Measurements from ENCODE around the gene ACVR1B.

Gene ACVR1B

GRCh38 chr12:51943346-51943745, 8.2 kb upstream of the ACVR1B start:
- DNase-seq (ENCODE audit: low read depth) = no peak

- no peak for DNase-seq (ENCODE audit: low read depth)
Observed at GRCh38 chr12:51944608-51945233, 6.8 kb upstream of the ACVR1B start.

DNA sequence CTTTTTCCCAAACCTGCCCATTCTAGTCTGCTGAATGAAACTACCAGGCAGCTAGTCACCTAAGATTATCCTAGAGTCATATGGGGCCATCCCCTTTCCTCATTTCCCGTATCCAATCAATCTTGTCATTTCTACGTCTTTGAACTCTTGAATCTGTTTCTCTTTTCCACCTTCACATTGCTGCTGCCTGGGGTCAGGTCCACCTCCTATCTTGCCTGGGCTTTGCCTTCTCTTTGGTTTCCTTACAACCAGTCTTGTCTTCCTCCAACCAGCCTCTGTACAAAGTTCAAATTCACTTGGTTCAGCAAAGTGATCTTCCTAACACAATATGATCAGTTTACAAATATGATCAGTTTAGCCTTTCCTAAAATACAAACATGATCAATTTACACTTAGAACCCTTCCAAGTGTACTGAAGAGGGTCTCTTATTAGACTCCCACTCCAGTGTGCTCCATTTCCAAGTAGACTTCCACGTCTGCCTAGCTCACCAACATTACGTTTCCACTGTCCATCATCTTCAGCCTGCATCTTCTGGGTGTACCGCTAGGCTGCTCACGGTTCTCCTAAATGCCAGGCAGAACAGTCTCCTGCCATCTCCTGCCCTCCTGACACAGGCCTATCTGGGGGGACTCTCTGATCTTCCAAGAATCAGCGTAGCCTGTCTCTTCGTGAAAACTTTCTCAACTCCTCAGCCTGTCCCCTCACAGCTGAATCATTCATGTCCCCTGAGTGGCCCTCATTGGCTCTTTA, 4.1 kb upstream of the ACVR1B start:
- no peak for DNase-seq (ENCODE audit: low read depth)

DNA sequence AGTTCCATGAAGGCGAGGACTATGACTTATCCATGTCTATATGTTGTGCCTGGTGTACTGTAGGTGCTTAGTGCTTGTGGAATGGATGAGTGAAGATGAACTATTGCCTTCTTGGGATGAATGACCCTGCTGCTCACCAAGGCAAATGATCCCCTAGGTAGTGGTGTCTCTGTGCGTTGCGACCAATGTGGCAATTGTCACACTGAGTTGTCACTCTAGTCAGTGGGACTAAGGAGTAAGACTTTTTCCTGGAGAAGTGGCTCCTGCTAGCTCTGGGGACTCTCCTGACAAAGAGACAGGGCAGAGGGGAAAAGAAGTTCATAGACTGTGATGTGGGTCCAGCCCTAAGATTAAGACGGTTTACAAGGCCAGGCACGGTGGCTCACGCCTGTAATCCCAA, 3.4 kb upstream of the ACVR1B start:
- DNase-seq (ENCODE audit: low read depth) = no peak

GRCh38 chr12:51949342-51950030, 2.0 kb upstream of the ACVR1B start:
- DNase-seq (ENCODE audit: low read depth) = no peak

- no peak for DNase-seq (ENCODE audit: low read depth)
Observed at GRCh38 chr12:51950682-51951198, 759 bp upstream of the ACVR1B start.

DNA sequence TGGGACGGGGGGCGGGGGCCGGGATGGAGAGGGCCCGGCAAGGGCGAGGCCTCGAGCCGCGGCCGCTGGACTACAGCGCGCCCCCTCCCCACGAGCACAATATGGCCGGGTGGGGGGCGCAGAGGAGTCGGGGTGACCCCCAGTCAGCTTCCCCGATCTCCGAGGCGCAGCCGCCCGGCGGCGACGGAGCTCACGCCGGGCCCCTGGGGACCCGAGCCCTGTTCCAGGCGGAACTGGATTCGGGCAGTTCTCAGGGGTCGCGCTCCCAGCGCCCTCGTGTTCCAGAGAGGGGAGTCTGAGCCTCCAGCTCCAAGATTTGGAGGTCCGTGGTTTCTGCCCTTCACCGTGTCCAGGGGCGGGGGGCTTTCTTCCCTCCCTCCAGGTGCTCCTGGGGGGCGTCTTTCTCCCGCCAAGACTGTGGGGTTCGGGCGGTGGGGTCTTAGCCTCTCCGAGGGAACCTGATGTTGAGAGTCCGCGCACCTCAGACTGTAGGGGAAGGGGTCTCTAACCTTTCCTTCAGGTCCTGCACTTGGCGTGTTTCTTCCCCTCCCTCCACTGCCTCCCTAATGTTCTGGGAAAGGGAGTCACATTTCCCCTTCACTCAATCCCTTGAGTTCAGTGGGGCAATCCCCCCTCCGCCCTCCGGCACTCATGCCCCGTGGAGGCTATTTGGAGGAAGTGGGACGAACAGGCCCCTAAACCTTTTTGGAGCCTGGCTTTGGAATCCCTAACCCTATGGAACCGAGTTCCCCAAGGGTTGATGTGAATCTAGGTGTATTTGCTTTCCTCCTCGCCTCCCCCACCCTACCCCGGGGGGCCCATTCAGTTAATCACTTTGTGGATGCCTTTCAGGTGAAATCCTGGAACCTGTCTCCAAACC, 584 bp downstream of the ACVR1B start:
- DNase-seq (ENCODE audit: low read depth) = no peak

- no peak for DNase-seq (ENCODE audit: low read depth)
Observed at GRCh38 chr12:51953089-51953488, 1.6 kb downstream of the ACVR1B start.

DNA sequence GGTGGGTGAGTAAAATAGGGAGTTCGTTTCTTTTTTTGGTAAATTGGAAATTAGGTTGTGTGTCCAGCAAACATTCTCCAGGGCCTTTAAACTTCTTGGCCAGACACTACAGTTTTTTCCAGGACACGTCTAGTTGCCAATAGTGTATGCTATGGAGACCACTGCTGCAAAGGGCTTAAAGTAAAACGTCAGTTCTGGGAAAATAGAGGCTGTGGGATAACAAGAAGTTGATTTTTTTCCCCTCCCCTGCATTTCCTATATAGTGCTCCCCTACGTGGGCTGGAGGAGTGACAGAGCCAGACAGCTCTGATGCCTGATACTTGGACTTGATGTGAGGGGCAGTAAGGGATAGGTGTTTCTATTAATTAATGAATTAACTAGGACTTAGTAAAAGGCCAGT, 2.4 kb downstream of the ACVR1B start:
- DNase-seq (ENCODE audit: low read depth) = no peak

DNA sequence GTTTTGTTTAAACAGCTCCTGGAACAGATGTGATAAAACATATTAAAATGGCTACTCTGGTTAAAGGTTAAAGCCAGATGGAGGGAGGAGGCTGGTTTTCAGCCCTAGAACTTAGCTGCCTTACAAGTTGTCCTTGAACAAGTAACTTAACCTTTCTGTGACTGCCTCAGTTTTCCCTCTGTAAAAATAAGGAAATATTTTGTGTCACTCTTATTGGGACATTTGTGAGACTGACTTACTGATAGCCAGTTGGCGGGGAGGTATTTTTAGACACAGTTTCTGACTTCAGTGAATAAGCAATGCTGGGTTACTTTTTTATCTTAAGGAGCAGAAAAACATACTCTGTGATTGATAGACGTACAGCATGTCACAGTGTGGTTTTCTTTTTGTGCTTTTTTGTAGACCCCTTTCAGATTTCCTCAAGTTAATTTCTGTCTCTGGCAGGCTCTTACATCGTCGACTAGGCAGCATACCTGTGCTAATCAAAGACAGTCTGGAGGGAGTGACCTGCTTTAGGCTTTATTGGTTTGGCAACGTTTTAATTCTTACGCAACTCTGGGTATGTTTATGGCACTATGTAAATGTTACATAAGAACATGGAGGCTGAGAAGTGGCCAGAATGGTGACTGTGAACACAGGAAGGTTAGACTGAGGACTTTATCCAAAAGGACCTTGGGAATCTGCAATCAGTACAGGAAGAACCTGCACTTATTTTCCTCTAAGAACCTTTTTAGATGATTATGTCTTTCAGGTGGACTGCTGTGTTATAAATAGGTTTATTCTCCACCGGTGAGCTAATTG, 3.3 kb downstream of the ACVR1B start:
- no peak for DNase-seq (ENCODE audit: low read depth)

DNA sequence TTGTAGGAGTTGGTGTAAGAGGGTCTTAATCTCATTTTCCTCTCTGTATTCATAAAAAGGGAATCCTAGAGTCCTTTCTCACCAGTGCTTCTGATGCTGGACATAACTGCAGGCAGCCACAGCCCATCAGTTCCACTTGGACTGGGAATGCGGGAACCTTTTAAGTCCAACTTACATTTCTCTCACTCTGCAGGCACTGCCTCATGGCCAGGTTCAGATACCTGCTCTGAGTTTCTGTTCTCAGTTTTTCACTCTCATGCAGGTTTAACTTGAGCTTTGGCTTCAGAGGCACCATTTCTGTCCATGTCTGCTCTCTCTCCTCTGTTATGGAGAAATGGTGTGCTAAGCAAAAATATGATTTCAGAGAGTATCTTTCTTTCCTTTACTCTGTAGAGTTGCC, 4.2 kb downstream of the ACVR1B start:
- no peak for DNase-seq (ENCODE audit: low read depth)

DNA sequence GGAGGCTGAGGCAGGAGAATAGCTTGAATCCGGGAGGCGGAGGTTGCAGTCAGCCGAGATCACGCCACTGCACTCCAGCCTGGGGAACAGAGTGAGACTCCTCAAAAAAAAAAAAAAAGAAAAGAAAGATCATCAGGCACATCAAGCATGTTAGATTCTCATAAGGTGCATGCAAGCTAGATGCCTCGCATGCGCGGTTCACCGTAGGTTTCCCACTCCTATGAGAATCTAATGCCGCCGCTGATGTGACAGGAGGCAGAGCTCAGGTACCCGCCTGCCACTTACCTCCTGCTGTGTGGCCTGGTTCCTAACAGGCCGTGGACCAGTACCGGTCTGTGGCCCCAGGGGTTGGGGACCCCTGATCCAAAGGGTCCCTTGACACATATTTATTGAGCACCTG, 7.0 kb downstream of the ACVR1B start:
- DNase-seq (ENCODE audit: low read depth) = no peak

- no peak for DNase-seq (ENCODE audit: low read depth)
Observed at GRCh38 chr12:51959211-51959610, 7.7 kb downstream of the ACVR1B start.

DNA sequence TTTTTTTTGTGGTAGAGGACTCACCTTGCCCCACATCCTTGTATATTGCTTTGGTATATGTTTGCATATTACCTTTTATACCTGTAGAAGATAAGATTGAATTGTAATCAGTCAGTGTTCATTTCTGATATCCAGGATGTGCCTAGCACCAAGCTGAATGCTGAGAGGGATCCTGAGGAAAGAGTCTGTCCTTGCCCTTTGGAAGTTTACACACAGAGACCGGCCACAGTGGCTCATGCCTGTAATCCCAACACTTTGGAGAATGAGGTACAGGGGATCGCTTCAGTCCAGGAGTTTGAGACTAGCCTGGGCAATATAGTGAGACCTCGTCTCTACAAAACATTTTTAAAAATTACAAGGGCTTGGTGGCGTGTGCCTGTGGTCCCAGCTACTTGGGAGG, 8.4 kb downstream of the ACVR1B start:
- no peak for DNase-seq (ENCODE audit: low read depth)

- no peak for DNase-seq (ENCODE audit: low read depth)
Observed at GRCh38 chr12:51960488-51960887, 9.0 kb downstream of the ACVR1B start.

DNA sequence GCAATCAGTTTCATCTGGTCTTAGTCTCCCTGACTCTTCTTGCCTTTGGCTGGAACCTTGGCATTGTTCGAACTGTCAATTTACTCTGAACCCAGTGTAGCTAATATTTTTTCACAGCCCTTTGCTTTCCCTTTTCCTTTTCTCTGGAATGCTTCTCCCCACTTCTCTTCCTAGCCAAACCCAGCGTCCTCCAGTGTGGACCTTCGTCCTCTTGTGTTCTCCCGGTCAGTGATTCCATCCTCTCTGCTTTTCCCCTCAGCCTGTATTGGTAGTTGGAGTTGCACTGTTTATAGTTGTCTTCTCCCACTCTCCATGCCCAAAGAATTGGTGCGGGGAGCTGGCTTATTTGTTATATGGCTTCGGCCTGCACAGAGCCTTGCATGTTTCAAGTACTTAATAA, 9.4 kb downstream of the ACVR1B start:
- DNase-seq (ENCODE audit: low read depth) = no peak

DNA sequence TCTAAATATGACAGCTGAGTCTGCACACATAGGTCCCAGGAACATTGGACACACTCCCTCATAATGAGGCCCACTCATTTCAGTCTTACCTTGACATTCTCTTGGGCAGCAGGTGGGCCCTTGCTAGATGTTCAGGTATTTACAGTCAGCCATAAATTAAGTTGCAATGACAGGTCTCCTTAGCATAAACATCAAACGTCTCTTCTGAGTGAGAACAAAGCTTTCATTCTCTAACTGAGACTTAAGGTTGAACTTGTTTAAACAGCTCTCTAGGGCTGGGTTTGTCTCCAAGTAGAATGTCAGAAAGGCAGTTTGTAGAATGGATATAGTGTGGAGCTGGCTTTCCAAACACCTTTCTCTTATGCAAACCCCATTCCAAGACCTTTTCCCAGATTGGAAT, 10.3 kb downstream of the ACVR1B start:
- DNase-seq (ENCODE audit: low read depth) = no peak

- no peak for DNase-seq (ENCODE audit: low read depth)
Observed at GRCh38 chr12:51962737-51963136, 11.2 kb downstream of the ACVR1B start.

DNA sequence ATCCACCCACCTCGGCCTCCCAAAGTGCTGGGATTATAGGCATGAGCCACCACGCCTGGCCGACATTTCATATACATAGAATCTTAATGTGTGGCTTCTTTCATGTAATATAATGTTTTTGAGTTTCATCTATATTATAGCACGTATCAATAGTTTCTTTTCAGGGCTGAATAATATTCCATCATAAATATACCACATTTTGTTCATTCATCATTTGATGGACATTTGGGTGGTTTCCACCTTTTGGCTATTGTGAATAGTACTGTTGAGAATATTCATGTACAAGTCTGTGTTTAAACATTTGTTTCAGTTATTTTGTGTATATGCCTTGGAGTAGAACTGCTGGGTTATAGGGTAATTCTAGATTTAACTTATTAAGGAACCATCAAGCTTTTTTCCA, 12.0 kb downstream of the ACVR1B start:
- no peak for DNase-seq (ENCODE audit: low read depth)

DNA sequence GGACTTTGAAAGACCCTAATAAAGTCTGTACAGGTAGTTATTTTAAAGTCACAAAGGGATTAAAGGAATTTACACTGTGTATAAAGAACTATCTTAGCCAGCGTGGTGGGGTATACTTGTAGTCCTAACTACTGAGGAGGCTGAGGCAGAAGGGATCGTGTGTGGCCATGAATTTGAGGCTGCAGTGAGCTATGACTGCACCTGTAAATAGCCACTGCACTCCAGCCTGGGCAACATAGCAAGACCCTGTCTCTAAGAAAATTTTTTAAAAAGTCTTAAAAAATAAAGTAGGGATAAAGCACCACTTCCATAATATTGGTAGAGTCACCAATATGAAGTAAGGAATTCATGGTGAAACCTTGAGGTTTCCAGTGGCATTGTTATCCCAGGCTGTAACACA, 18.1 kb downstream of the ACVR1B start:
- DNase-seq (ENCODE audit: low read depth) = no peak

DNA sequence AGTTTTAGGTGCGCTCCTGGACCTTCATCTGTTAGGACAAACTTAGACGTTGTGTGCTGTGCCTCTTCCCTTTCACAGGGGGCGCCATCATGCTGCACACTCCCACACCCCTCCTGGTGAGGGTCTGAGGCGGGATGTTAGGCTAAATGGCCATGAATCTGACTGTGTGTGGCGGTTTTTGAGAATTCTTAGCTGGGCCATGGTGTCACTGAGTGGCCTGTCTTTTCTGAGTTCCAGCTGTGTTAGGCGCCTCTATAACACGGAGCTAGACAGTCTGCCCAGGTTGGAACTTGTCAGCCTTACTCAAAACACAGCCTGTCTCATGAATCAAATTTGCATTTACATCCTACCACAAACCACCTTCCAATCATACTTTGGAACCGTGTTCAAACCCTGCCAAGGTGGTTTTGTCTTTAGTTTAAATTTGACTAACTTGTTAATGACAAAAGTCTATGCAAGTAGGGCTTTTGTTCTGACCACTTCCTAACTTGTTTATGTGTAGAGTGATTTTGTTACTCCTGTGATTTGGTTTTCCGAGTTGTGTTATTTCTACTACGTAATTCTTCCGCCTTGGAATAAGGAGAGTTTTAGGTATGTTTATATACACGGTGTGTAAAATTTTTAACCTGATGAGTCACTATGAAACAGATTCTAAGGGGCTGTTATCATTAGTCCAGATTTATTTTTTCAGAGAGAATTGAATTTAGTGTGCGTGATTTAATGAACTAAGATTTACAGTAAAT, 19.6 kb downstream of the ACVR1B start:
- DNase-seq (ENCODE audit: low read depth) = no peak
